NCI-H524 treated with DMSO at 0.1 percent for 48 hours (cell line): ENCODE results near the gene TECPR2.

Experiments used
- DNase-seq: peaks from one replicate; lab custom pipeline; 2025; lab: John Stamatoyannopoulos, UW

Gene TECPR2

GRCh38 chr14:102496958-102497744 is 134.4 kb downstream of the TECPR2 start:
- DNase-seq = no peak

DNA sequence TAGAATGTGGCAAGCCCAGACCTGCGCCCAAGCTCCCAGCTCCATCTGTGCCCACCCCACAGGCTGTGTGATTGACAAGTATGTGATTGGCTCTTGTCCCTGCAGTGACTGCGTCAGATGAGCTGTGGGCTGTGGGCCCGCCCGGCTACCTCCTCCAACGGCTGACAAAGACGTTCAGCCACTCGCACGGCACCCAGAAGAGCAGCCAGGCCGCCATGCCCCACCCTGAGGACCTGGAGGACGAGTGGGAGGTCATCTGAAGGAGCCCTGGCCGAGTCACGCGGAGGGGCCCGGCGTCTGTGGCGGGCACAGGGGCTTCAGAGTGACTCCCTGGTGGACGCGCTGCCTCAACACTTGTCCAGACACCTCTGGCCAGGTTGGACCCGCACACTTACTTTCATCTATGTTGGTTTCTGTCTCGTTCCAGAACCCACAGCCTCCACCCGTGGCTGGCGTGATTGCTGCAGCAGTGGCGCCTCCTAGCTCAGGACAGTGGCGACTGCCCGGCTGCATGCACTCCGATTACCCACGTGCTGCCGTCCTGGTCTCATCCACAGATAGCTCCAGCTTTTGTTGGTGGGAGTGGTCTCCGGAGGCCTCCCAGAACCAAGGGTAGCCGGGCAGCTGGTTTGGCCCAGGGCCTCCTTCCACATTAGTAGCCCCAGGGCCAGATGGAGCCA is 135.4 kb downstream of the TECPR2 start:
- no peak for DNase-seq

DNA sequence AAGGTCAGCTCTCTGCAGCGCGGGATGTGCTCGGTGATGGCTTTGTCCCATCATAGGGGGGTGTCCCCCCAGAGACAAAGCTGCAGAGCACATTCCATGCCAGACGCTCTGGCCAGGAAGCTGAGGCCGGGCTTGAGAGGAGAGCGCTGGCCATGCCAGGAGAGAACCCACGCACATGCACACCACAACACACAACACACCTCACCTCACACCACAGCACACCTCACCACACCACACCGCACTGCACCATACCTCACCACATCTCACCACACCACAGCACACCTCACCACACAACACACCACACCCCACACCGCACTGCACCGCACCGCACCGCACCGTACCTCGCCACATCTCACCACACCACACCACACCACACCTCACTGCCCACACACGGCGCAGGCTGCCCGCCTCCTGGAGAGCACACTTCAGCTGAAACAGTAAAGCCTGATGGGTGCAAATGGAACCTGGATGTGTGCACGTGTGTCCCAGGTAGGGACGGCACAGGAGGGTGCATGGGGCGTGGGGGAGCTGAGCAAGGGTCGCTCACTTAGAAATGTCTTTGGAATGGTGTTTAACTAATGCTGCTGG is 136.0 kb downstream of the TECPR2 start:
- DNase-seq = no peak

DNA sequence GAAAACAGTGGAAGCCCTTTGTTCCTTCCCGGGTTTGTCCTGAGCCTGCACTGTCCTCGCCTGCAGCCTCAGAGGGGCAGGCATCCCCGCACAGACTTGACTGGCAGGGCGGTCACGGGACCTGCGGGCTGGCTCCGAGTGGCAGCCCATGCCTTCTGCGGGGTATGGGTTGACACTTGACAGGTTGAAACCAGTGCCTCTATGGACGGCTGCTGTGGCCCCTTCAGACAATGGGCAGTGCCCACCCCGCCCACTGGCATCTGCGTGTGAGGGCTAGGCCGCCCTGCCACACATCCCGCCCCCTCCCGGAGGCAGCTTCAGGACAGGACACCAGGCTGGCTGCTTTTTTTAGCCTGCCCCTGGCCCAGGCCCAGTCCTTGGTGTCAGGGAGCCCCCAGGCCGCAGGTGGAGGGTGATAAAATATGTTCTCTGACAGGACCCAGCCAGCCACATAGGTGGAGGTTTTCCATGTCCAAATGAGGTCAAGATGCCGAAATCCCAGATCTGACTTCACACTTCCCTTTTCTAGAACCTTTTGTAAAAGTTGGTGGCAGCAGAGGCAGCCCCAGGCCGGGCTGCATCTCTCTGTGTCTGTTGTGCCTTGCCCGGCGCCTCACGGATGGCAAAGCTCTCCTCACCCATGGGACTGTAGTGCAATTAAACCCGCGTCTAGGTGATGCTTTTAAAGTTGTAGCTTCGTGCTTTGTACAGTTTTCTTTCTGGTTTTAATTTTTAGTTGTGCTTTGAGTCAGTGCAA is 136.8 kb downstream of the TECPR2 start:
- DNase-seq = no peak

GRCh38 chr14:102500158-102500662 is 137.5 kb downstream of the TECPR2 start:
- no peak for DNase-seq

GRCh38 chr14:102500713-102501112 is 138.0 kb downstream of the TECPR2 start:
- DNase-seq = no peak

DNA sequence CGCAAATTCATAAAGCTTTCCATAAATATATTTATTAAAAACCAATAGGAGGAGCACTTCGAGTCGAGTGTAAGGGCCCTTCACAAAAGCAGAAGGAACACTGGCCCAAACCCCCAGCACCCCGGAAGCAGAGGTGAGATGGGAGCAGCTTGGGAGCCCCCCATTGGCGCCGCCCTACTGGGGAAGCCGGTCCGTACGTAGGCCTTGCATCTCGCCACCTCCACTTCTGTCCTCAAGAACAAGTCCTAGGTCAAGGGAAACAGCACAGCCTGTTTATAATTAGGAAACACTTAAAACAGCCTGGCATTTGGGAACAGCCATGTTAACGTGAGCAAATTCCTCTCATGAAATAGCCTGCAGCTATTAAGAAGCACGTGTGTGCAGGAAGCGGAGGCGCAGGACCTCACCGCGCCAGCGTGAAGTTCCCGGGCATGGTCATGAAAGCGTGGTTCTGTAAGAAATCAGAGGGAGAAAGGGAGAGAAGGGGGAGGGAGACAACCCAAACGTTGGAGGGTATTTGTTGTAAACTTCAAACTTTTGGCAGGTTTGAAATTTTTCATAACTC is 139.1 kb downstream of the TECPR2 start:
- DNase-seq = no peak

- DNase-seq = no peak
These were observed 139.8 kb downstream of the TECPR2 start for GRCh38 chr14:102502571-102502970.

DNA sequence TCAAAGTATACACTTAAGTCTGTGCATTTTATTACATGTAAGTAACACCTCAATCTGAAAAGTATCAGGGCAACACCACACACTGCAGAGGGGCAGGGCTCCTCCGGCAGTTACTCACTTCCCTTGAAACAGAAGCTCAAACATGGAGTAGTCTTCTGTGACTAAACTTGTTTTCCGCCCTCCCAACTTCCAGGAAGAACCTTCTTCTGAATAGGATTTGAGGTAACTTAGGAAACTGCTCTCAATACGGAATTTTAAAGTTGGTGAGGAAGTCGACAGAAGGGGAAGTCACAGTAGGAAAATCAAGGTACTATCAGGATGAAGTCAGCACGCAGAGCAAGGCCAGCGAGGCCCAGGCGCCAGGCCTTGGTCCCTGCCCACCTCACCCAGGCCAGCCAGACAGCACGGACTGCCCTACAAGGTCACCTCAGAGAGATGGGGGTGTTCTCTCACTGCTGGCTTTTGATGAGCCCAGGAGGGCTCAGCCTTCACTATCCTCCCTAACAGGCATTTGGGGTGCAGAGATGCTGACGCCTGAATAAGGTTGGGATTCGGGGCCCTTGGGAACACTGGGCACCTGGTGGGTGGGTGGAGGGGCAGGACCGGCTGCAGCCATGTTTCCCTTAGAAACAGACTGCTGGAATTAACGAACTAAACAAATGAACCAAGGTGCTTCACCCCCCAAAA is 141.0 kb downstream of the TECPR2 start:
- DNase-seq = no peak

DNA sequence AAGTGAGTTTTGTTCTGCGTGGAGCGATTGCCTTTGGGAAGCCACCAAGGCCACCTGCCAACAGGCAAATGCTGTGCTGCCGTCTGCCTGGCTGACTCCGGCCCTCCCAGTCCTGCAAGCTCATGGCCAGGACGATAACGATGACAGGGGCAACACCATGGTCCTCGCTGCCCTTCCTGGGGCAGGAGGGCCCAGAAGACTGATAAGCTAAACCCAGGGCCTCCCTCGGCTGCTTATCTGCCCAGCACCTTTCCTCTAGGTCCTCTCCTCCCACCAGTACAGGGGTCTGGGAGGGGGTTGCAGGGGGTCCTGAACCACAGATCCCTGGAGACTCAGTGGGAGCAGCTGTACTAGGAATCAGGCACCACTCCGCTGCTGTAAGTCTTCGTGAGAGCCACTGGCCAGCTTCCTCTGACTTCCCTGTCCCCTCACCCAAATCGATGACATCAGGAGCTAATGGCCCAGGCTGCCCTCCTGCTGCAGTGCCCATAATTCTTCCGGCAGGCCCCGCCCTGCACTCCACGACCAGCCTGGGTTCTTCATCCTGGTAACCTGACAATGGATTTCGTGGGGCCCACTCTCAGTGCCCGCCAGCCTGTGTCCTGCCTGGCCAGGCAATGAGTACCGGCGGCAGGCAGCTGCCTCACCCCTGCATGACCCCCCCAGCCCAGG is 141.7 kb downstream of the TECPR2 start:
- DNase-seq = no peak

GRCh38 chr14:102505000-102505619 is 142.4 kb downstream of the TECPR2 start:
- DNase-seq = no peak

DNA sequence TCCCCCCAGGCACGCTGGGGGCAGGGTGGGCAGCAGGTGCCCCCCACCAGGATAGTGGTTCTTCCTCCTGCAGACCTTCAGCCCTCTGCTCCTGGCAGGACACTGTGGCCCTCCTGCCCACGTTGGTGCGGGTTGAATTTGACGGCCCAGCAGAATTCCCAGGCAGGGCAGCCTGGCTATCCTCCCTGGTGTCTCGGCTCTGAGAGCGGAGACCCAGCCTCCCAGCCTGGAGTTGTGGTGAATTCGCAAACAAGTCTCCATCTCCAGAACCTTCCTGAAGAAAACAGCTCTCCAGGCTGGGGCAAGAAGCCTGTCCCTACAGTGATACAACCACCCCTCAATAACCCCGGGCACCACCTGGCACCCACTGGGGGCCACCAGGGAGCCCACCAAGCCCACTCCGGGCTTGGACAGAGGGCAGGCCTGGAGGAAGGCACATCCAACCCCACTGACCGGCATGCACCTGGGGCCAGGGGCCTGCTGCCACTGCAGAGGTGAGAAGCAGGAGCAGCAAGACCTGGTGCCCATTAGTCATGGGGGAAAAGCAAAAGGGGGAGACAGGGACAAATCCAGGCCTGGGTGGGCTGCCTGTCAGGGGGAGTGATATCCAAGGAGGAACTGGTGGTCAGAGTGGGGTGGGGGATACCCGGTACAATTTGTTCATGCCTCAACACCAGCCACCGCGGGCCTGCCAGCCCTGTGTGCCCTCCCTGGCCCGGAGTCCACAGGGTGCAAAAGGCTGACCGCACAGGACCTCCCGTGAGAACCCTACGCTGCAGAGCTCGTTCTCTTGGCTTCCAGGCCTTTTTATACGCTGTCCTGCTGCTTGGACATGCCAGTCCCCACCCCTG is 143.3 kb downstream of the TECPR2 start:
- no peak for DNase-seq

DNA sequence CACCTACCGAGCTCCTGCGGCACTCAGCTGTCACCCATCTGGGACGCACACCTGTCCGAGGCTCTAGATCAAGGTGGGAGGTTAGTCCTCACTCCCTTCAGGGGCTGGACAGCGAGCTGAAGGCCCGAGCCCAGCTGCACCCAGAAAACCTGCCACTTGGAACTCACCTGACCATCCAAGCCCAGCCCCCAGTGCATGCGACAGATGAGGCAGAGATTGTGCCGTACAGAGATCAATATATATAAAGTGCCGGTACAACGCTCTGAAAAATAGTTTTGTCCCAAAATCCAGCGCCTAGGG is 143.8 kb downstream of the TECPR2 start:
- no peak for DNase-seq

DNA sequence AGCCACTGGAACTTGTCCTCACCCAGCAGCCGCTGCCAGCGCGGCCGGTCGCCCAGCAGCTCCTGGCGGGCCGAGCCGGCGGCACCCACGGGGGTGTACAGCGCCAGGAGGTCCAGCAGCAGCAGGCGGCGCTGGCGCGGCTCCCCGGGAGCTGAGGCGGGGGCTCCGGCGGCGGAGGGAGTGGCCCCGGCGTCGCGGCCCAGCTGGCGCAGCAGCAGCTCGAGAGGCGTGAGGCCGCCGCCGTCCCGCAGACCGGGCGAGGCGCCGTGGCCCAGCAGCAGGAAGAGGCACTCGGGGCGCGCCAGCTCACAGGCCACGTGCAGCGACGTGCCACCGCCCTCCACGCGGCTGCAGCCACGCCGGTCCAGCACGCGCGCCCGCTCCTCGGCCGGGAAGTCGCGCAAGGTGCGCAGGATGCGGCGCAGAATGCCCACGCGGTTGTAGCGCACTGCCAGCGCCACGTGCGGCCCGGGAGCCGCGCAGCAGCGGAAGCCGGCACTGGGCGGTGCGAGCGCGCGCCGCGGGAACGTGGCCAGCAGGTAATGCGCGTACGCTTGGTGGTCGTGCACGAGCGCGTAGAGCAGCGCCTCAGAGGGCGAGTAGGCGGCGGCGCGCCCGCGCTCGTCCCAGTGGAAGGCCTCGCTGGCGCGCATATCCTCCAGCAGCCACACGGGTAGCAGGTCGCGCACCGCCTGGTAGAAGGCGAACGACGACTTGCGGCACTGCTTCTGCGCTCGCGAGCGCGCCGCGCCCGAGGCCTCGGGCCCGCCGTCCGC is 144.5 kb downstream of the TECPR2 start:
- no peak for DNase-seq

DNA sequence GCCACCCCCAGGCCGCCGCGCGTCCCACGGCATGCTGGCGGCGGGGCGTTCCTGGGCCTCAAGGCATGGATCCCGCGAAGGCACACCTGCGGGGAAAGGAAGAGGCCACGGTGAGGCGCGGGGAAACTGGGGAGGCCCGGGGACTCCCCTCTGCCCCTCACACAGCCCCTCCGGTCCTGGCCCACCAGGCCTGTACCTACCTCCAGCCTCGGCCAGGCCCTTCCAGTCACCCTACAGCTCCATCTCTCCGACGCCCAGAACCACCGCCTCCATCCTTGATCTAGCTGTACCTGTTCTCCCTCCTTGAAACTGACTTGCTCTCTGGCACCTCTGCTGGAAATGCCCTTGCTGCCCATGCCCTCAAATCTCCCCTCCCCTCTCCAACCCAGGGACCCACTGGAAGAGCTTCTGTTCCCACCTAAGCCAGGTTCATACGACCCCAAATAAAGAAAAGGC is 145.1 kb downstream of the TECPR2 start:
- no peak for DNase-seq

GRCh38 chr14:102508410-102508773 is 145.7 kb downstream of the TECPR2 start:
- DNase-seq = no peak

GRCh38 chr14:102508774-102509745 is 146.3 kb downstream of the TECPR2 start:
- DNase-seq = no peak
